Measurements from ENCODE around the gene OVCA2.

DNA sequence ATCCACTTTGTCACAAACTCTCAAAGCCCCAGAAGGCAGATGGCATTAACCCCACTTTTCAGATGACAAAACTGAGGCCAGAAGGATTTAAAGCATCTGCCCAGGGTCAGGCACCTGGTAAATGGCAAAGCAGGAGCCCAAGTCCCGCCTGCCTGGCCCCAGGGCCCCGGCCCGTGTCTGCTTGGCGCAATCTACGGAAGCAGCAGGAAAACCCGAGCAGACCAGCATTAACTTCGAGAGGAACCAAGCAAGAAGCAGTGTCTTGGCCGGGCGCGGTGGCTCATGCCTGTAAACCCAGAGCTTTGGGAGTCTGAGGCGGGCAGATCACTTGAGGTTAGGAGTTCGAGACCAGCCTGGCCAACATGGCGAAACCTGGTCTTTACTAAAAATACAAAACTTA, 38.3 kb upstream of the OVCA2 start:
- TF ChIP-seq, protein P1, sequence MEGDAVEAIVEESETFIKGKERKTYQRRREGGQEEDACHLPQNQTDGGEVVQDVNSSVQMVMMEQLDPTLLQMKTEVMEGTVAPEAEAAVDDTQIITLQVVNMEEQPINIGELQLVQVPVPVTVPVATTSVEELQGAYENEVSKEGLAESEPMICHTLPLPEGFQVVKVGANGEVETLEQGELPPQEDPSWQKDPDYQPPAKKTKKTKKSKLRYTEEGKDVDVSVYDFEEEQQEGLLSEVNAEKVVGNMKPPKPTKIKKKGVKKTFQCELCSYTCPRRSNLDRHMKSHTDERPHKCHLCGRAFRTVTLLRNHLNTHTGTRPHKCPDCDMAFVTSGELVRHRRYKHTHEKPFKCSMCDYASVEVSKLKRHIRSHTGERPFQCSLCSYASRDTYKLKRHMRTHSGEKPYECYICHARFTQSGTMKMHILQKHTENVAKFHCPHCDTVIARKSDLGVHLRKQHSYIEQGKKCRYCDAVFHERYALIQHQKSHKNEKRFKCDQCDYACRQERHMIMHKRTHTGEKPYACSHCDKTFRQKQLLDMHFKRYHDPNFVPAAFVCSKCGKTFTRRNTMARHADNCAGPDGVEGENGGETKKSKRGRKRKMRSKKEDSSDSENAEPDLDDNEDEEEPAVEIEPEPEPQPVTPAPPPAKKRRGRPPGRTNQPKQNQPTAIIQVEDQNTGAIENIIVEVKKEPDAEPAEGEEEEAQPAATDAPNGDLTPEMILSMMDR (IDR thresholded peaks at IDR 0.05; ENCODE audit: extremely low read depth in 1 of 2, insufficient read depth in 1 of 2, low read depth in 1 of 2, low read length in 2 of 2), result no peak
- no peak for TF ChIP-seq MAX (IDR thresholded peaks at IDR 0.05; ENCODE audit: insufficient read depth, insufficient read length)
- no peak for TF ChIP-seq POLR2A (IDR thresholded peaks at IDR 0.05; ENCODE audit: low read depth, low read length)
- no peak for TF ChIP-seq POLR2AphosphoS5 (IDR thresholded peaks at IDR 0.05; ENCODE audit: insufficient read depth, low read depth, low read length)
- TF ChIP-seq EZH2 (IDR thresholded peaks at IDR 0.05; ENCODE audit: borderline replicate concordance, low read depth, low read length, severe bottlenecking), result no peak
- no peak for TF ChIP-seq JUN (IDR thresholded peaks at IDR 0.05; ENCODE audit: borderline replicate concordance, insufficient read depth, insufficient read length, low read depth)
- no peak for TF ChIP-seq MYC (IDR thresholded peaks at IDR 0.05; ENCODE audit: low read depth, low read length)
- no peak for TF ChIP-seq GATA2 (IDR thresholded peaks at IDR 0.05; ENCODE audit: insufficient read depth, insufficient read length, low read depth, low read length)
- no peak for TF ChIP-seq FOS (IDR thresholded peaks at IDR 0.05; ENCODE audit: borderline replicate concordance, insufficient read depth, low read length)

Measured in endothelial cell of umbilical vein (primary cell).